ENCODE results near the gene ATF7. TPM values are rescaled to one million over a fixed set of nuclear protein-coding genes. Genes with fewer than 3 reads are reported as not detected.

The ATF7 gene
- total and polyA plus RNA-seq, 9 of the 15 experiments (the other 6 are each of a cell fraction or from before 2014, with no cell fraction given): 10.6 to 30.4 (median 20.7) TPM

DNA sequence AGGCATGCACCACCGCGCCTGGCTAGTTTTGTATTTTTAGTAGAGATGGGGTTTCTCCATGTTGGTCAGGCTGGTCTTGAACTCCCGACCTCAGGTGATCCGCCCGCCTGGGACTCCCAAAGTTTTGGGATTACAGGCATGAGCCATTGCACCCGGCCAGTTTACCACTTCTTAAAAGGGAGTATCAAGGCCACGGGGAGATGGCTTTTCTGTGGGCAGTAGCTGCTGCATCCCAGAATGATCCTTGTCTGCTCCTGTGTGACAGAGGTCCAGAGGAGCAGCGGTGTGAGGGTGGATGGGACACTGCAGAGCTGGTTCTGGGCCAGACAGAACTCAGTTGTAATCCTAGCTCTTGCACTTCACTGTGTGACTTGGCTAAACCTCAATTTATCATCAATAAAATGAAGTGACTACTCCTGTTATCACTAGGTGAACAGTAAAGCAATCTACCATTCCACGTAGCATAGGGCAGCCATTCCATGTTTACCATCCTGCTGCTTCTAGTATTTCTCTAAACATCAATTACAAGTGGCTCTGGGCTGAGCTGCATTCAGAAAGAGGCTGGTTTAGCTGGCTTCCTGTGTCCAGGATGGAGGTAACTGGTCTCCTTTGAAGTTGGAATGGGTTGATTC, 115.9 kb downstream of the ATF7 start:
- H3K4me3 ChIP-seq: no peak overlapping the region
- CTCF ChIA-PET (ENCODE audit: low intra/inter-chr PET ratio): no interaction called here
- H2AFZ ChIP-seq (ENCODE audit: low read depth, low read length): no peak overlapping the region
- peaks cover 4% of the 10 kb centered on the region in 2 experiments; a peak in 4 of 5 replicates for H3K4me1 ChIP-seq (replicated peaks in 1 of 2; ENCODE audit: control insufficient read depth in 2 of 2, insufficient read depth in 2 of 2, low read length in 2 of 2)
- ATAC-seq: no peak
- H3K79me2 ChIP-seq (ENCODE audit: control insufficient read depth, insufficient read depth, low read length): no peaks in the 10 kb centered on the region
- H3K9me1 ChIP-seq (ENCODE audit: control insufficient read depth, insufficient read depth, low read length): no peaks in the 10 kb centered on the region
- H3K27me3 ChIP-seq (ENCODE audit: control insufficient read depth in 2 of 2, insufficient read depth in 2 of 2, low read length in 2 of 2): no peaks in the 10 kb centered on the region; a peak in 1 of 5 replicates
- POLR2A ChIA-PET: interaction anchor here (0.6 to 1.7 kb wide), 5 partner anchors 9 to 463 kb away, joined by 3 to 11 read pairs (median 3); partner anchors contain the start of gene TARBP2
- TF ChIP-seq CCNT2 (IDR thresholded peaks at IDR 0.05; ENCODE audit: borderline replicate concordance, extremely low read depth, insufficient read length, low read depth, low read length): no peak
- no peak for TF ChIP-seq ZC3H8 (IDR thresholded peaks at IDR 0.05)
- no peak for TF ChIP-seq ZNF121 (CRISPR knock-in tag; conservative IDR thresholded peaks at IDR 0.05)
- no peak for TF ChIP-seq EHMT2 (IDR thresholded peaks at IDR 0.05)
- no peak for TF ChIP-seq ZNF589 (CRISPR knock-in tag; IDR thresholded peaks at IDR 0.05; ENCODE audit: low read depth)
- TF ChIP-seq ZZZ3 (IDR thresholded peaks at IDR 0.05): no peak
- no peak for TF ChIP-seq MYNN (IDR thresholded peaks at IDR 0.05)
- TF ChIP-seq MYNN (CRISPR knock-in tag; IDR thresholded peaks at IDR 0.05): no peak
- no peak for TF ChIP-seq ARNT (IDR thresholded peaks at IDR 0.05)
- no peak for TF ChIP-seq ZNF146 (CRISPR knock-in tag; IDR thresholded peaks at IDR 0.05; ENCODE audit: unreplicated experiment)
- TF ChIP-seq ZNF707 (CRISPR knock-in tag; conservative IDR thresholded peaks at IDR 0.05): no peak
- TF ChIP-seq, protein P1, sequence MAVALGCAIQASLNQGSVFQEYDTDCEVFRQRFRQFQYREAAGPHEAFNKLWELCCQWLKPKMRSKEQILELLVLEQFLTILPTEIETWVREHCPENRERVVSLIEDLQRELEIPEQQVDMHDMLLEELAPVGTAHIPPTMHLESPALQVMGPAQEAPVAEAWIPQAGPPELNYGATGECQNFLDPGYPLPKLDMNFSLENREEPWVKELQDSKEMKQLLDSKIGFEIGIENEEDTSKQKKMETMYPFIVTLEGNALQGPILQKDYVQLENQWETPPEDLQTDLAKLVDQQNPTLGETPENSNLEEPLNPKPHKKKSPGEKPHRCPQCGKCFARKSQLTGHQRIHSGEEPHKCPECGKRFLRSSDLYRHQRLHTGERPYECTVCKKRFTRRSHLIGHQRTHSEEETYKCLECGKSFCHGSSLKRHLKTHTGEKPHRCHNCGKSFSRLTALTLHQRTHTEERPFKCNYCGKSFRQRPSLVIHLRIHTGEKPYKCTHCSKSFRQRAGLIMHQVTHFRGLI (CRISPR knock-in tag; IDR thresholded peaks at IDR 0.05): no peak
- TF ChIP-seq, protein P2, sequence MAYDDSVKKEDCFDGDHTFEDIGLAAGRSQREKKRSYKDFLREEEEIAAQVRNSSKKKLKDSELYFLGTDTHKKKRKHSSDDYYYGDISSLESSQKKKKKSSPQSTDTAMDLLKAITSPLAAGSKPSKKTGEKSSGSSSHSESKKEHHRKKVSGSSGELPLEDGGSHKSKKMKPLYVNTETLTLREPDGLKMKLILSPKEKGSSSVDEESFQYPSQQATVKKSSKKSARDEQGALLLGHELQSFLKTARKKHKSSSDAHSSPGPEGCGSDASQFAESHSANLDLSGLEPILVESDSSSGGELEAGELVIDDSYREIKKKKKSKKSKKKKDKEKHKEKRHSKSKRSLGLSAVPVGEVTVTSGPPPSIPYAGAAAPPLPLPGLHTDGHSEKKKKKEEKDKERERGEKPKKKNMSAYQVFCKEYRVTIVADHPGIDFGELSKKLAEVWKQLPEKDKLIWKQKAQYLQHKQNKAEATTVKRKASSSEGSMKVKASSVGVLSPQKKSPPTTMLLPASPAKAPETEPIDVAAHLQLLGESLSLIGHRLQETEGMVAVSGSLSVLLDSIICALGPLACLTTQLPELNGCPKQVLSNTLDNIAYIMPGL (CRISPR knock-in tag; IDR thresholded peaks at IDR 0.05): no peak
- TF ChIP-seq CBX2 (IDR thresholded peaks at IDR 0.05; ENCODE audit: insufficient read depth, low read length, poor library complexity, severe bottlenecking): no peak
- no peak for TF ChIP-seq RAD51 (IDR thresholded peaks at IDR 0.05; ENCODE audit: borderline replicate concordance, low read depth)
- TF ChIP-seq ZMIZ1 (IDR thresholded peaks at IDR 0.05; ENCODE audit: low read depth in 2 of 2, low read length in 2 of 2): no peak
- WGBS (ENCODE audit: insufficient coverage, low coverage, missing lambda C conversion rate): 73% methylated on average over 9 of the region's 9 CpGs
- no peak for FAIRE-seq
- intact Hi-C loops (cut with micrococcal nuclease): no loop called here
- no peak overlapping the region for H3K9ac ChIP-seq (ENCODE audit: insufficient read depth in 1 of 2, low read depth in 2 of 2, low read length in 2 of 2)
- H3K36me3 ChIP-seq (ENCODE audit: control insufficient read depth, insufficient read depth, low read length): peaks cover 58% of the 10 kb centered on the region
- in situ Hi-C loops (cut with MboI): no loop called here
- H4K20me1 ChIP-seq (replicated peaks; ENCODE audit: control insufficient read depth, insufficient read depth, low read length): no peaks in the 10 kb centered on the region
- DNase-seq (ENCODE audit: extremely low read depth in 1 of 4, low spot score in 3 of 4): no peak
- no peak overlapping the region for H3K27ac ChIP-seq (ENCODE audit: extremely low read depth, low read depth, low read length)
- H3K9me3 ChIP-seq (replicated peaks; ENCODE audit: control insufficient read depth, insufficient read depth, low read depth, low read length): no peaks in the 10 kb centered on the region
- H3K4me2 ChIP-seq (ENCODE audit: insufficient read depth, low read length): no peak overlapping the region
- BruUV-seq (replicated peaks): no TSS peak

Data from K562 (cell line).